CD14-positive monocyte (primary cell): Measurements from ENCODE around the gene MAN1C1. TPM values are rescaled to one million over a fixed set of nuclear protein-coding genes. Genes with fewer than 3 reads are reported as not detected.

Experiments
- DNase-seq, 3 donors: peaks; one replicate each; pipeline ENCODE4 v3.0.0-alpha.2; 2011 to 2022
- H2AFZ ChIP-seq: 2 replicates; pipeline ENCODE4 v1.6.0; 2012; ENCODE audit warnings: mild to moderate bottlenecking, low read depth, low read length, inconsistent platforms; ENCODE audit not compliant: insufficient read depth, poor library complexity, severe bottlenecking
- H3K27ac ChIP-seq, 2 donors: 1 replicate in 1 of 2; 2 replicates in 1 of 2; pipeline ENCODE4 v1.5.1; 2012 to 2013; ENCODE audit warnings: low read length in 2 of 2, control low read depth in 1 of 2, inconsistent platforms in 1 of 2, low read depth in 1 of 2, mild to moderate bottlenecking in 1 of 2
- H3K27me3 ChIP-seq, 2 donors: one replicate each; pipeline versions ENCODE4 v1.6.0 to v1.6.1; 2011 to 2013; ENCODE audit warnings: low read length in 2 of 2; ENCODE audit not compliant: control insufficient read depth in 2 of 2, insufficient read depth in 2 of 2
- H3K36me3 ChIP-seq, 2 donors: replicated peaks in 1 of 2; 1 replicate in 1 of 2; 2 replicates in 1 of 2; pipeline versions ENCODE4 v1.5.1 to v1.6.1; 2012 to 2013; ENCODE audit warnings: low read length in 2 of 2, control low read depth in 1 of 2, inconsistent platforms in 1 of 2, mild to moderate bottlenecking in 1 of 2; ENCODE audit not compliant: insufficient read depth in 2 of 2, control insufficient read depth in 1 of 2
- H3K4me1 ChIP-seq, 2 donors: 1 replicate in 1 of 2; 2 replicates in 1 of 2; pipeline versions ENCODE4 v1.5.1 to v1.6.1; 2012 to 2013; ENCODE audit warnings: low read length in 2 of 2, control low read depth in 1 of 2, inconsistent platforms in 1 of 2, mild to moderate bottlenecking in 1 of 2, moderate library complexity in 1 of 2; ENCODE audit not compliant: insufficient read depth in 2 of 2, control insufficient read depth in 1 of 2
- H3K4me2 ChIP-seq: replicated peaks from 2 replicates; pipeline ENCODE3; 2012; ENCODE audit warnings: low read length, moderate library complexity, mild to moderate bottlenecking; ENCODE audit not compliant: poor library complexity, severe bottlenecking; ENCODE audit errors: extremely low read depth
- H3K4me3 ChIP-seq, 3 experiments: fragments of 200-600 bp in 1 of 3; sonication (generic) in 1 of 3; replicated peaks in 1 of 3; 1 replicate in 2 of 3; 2 replicates in 1 of 3; pipeline ENCODE4 v1.5.1; 2011 to 2013; ENCODE audit warnings: low read length in 3 of 3, mild to moderate bottlenecking in 3 of 3, control low read depth in 2 of 3, low read depth in 2 of 3, inconsistent platforms in 1 of 3, moderate library complexity in 1 of 3
- H3K79me2 ChIP-seq: 2 replicates; pipeline ENCODE4 v1.6.0; 2012; ENCODE audit warnings: mild to moderate bottlenecking, control low read depth, inconsistent platforms, low read length, moderate library complexity; ENCODE audit not compliant: insufficient read depth
- H3K9ac ChIP-seq: 2 replicates; pipeline ENCODE4 v1.6.0; 2017; ENCODE audit warnings: low read length, mild to moderate bottlenecking; ENCODE audit not compliant: insufficient read depth, poor library complexity, severe bottlenecking
- H3K9me3 ChIP-seq, 2 donors: replicated peaks in 1 of 2; 1 replicate in 1 of 2; 2 replicates in 1 of 2; pipeline versions ENCODE4 v1.5.1 to v1.6.1; 2012 to 2013; ENCODE audit warnings: low read length in 2 of 2, control low read depth in 1 of 2; ENCODE audit not compliant: control insufficient read depth in 1 of 2, insufficient read depth in 1 of 2
- H4K20me1 ChIP-seq: 2 replicates; pipeline ENCODE4 v1.6.0; 2012; ENCODE audit warnings: mild to moderate bottlenecking, low read length, control low read depth, moderate library complexity; ENCODE audit not compliant: insufficient read depth
- H3K27ac Mint-ChIP-seq, 7 donors: one replicate each; pipeline ENCODE4 v1.8.0; 2020; ENCODE audit warnings: mild to moderate bottlenecking in 7 of 7, mixed read lengths in 7 of 7, moderate library complexity in 6 of 7, inconsistent platforms in 2 of 7
- H3K27me3 Mint-ChIP-seq, 3 donors: one replicate each; pipeline ENCODE4 v1.8.0; 2021 to 2022; ENCODE audit warnings: low read depth in 3 of 3, mild to moderate bottlenecking in 3 of 3, mixed read lengths in 3 of 3, moderate library complexity in 3 of 3, inconsistent platforms in 1 of 3
- H3K36me3 Mint-ChIP-seq, 2 donors: one replicate each; pipeline ENCODE4 v1.8.0; 2020; ENCODE audit warnings: mixed read lengths in 2 of 2, inconsistent platforms in 1 of 2, mild to moderate bottlenecking in 1 of 2
- H3K4me1 Mint-ChIP-seq: one replicate; pipeline ENCODE4 v1.8.0; 2020; ENCODE audit warnings: mild to moderate bottlenecking, mixed read lengths
- H3K4me3 Mint-ChIP-seq, 2 donors: one replicate each; pipeline ENCODE4 v1.8.0; 2020; ENCODE audit warnings: mild to moderate bottlenecking in 2 of 2, mixed read lengths in 2 of 2, moderate library complexity in 1 of 2
- H3K9me3 Mint-ChIP-seq, 7 donors: one replicate each; pipeline ENCODE4 v1.8.0; 2020 to 2022; ENCODE audit warnings: mixed read lengths in 7 of 7, mild to moderate bottlenecking in 6 of 7, moderate library complexity in 6 of 7, inconsistent platforms in 2 of 7
- CTCF ChIP-seq: fragments of 200-600 bp; IDR thresholded peaks from one replicate; pipeline ENCODE4 v1.8.0; 2022; ENCODE audit warnings: antibody characterized with exemption, mild to moderate bottlenecking
- WGBS: methylation state at CpG from one replicate; pipeline ENCODE4 v1.1.5; 2013; ENCODE audit warnings: missing lambda C conversion rate; ENCODE audit not compliant: insufficient coverage; 5-methylcytosine and 5-hydroxymethylcytosine counted together
- intact Hi-C, 2 donors: fragments of 100-400 bp; cut with micrococcal nuclease; formaldehyde crosslinking; loops; one replicate each; pipeline versions ENCODE4 v1.15.0 to v1.15.1; 2023
- polyA plus RNA-seq, 3 donors: library from polyadenylated mRNA; depleted of rRNA in 1 of 3; unstranded in 2 of 3; stranded (reverse) in 1 of 3; fragments of 300-500 nt in 2 of 3; fragments of >200 nt in 1 of 3; fragmentation: Illumina TruSeq in 2 of 3; gene quantifications; 1 replicate in 2 of 3; 2 replicates in 1 of 3; pipeline ENCODE4 v1.2.3, GENCODE V29; 2012 to 2021

MAN1C1 gene
- polyA plus RNA-seq, 3 donors, result 1.2 to 7.2 (median 1.7) TPM

GRCh38 chr1:25765923-25766589, 149.5 kb downstream of the MAN1C1 start:
- Histone ChIP-seq H3K27ac (no peak overlapping the region), H4K20me1 (no peaks in the 10 kb centered on the region), H3K9ac (no peak overlapping the region), H3K4me2 (no peak overlapping the region), H3K9me3 (no peaks in the 10 kb centered on the region), H3K4me3 (no peak overlapping the region), H3K4me1 (no peaks in the 10 kb centered on the region), H3K27me3 (no peaks in the 10 kb centered on the region), H3K36me3 (peaks cover 3 to 22% of the 10 kb centered on the region in 2 donors), H3K79me2 (no peaks in the 10 kb centered on the region), H2AFZ (no peak overlapping the region)
- no peaks in the 10 kb centered on the region for H3K9me3 Mint-ChIP-seq
- peaks cover 12% of the 10 kb centered on the region for H3K4me1 Mint-ChIP-seq
- DNase-seq, result no peak
- intact Hi-C loops, result no loop called here
- H3K36me3 Mint-ChIP-seq, result peaks cover 22 to 34% of the 10 kb centered on the region in 2 donors
- H3K27ac Mint-ChIP-seq, result no peak overlapping the region
- H3K27me3 Mint-ChIP-seq, result peaks cover 0 to 8% (median 2%) of the 10 kb centered on the region in 3 donors
- TF ChIP-seq CTCF, result no peak
- WGBS, result 55% methylated on average over 7 of the region's 13 CpGs
- no peak overlapping the region for H3K4me3 Mint-ChIP-seq

GRCh38 chr1:25766721-25767436, 150.3 kb downstream of the MAN1C1 start:
- Histone ChIP-seq H3K9me3 (no peaks in the 10 kb centered on the region), H3K9ac (no peak overlapping the region), H3K27ac (no peak overlapping the region), H3K4me1 (no peaks in the 10 kb centered on the region), H3K27me3 (no peaks in the 10 kb centered on the region), H2AFZ (no peak overlapping the region), H3K36me3 (peaks cover 4 to 26% of the 10 kb centered on the region in 2 donors), H3K4me2 (no peak overlapping the region), H4K20me1 (no peaks in the 10 kb centered on the region), H3K79me2 (no peaks in the 10 kb centered on the region), H3K4me3 (no peak overlapping the region)
- no peak overlapping the region for H3K27ac Mint-ChIP-seq
- 92% methylated on average over 7 of the region's 13 CpGs for WGBS
- intact Hi-C loops, result no loop called here
- peaks cover 28 to 40% of the 10 kb centered on the region in 2 donors for H3K36me3 Mint-ChIP-seq
- H3K9me3 Mint-ChIP-seq, result no peaks in the 10 kb centered on the region
- TF ChIP-seq CTCF, result no peak
- H3K27me3 Mint-ChIP-seq, result peaks cover 2 to 17% (median 5%) of the 10 kb centered on the region in 3 donors
- peaks cover 20% of the 10 kb centered on the region for H3K4me1 Mint-ChIP-seq
- no peak overlapping the region for H3K4me3 Mint-ChIP-seq
- DNase-seq, result no peak
